NT2/D1 (cell line): ENCODE measurements around the gene MAP3K2.

ENCODE experiments used
- DNase-seq: peaks from one replicate; pipeline ENCODE4 v3.0.0-alpha.2; 2011; ENCODE audit warnings: low read depth, low spot score
- H3K27me3 ChIP-seq: 2 replicates; pipeline ENCODE4 v1.6.0; 2011; ENCODE audit warnings: mild to moderate bottlenecking; ENCODE audit not compliant: insufficient read length, insufficient read depth
- H3K36me3 ChIP-seq: 2 replicates; pipeline ENCODE4 v1.6.1; 2011; ENCODE audit warnings: mild to moderate bottlenecking, low read length, mixed read lengths; ENCODE audit not compliant: insufficient read depth, insufficient read length
- H3K4me1 ChIP-seq: 2 replicates; pipeline ENCODE4 v1.5.1; 2011; ENCODE audit not compliant: insufficient read depth, insufficient read length
- H3K4me3 ChIP-seq: 2 replicates; pipeline ENCODE4 v1.5.1; 2011; ENCODE audit warnings: low read depth; ENCODE audit not compliant: insufficient read length
- H3K9ac ChIP-seq: 2 replicates; pipeline ENCODE4 v1.6.0; 2011; ENCODE audit warnings: low read depth; ENCODE audit not compliant: insufficient read length
- H3K9me3 ChIP-seq: 2 replicates; pipeline ENCODE4 v1.5.1; 2011; ENCODE audit warnings: mild to moderate bottlenecking, low read length; ENCODE audit not compliant: insufficient read depth
- SUZ12 ChIP-seq: IDR thresholded peaks from 2 replicates; pipeline ENCODE4 v1.6.1; 2011; ENCODE audit not compliant: insufficient read length, insufficient read depth; ENCODE audit errors: extremely low read depth
- YY1 ChIP-seq: IDR thresholded peaks from 2 replicates; pipeline ENCODE4 v1.6.1; 2011; ENCODE audit not compliant: insufficient read length, insufficient read depth
- ZNF274 ChIP-seq: IDR thresholded peaks from 2 replicates; pipeline ENCODE4 v1.6.1; 2011; ENCODE audit warnings: mild to moderate bottlenecking, low read depth, low read length

MAP3K2 gene

DNA sequence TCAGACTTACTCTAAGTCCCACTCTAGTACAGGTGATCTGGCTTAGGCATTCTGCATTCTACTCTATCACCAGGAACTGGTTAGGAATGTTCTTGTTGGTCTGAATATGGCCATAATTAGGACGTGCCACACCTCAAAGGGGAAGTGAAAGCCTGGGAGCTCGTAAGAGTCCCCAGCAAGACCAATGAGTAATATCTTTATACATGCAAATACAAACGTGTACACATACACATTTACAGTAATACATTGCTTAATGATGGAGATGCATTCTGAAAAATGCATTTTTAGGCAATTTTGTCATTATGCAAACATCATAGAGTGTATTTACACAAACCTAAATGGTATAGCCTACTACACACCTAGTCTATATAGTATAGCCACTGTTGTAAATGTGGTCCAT lies 74.4 kb downstream of the MAP3K2 start:
- H3K36me3 ChIP-seq = peaks cover 71% of the 10 kb centered on the region
- no peaks in the 10 kb centered on the region for H3K4me1 ChIP-seq
- DNase-seq = no peak
- no peak overlapping the region for H3K4me3 ChIP-seq
- TF ChIP-seq ZNF274 (no peak), SUZ12 (no peak), YY1 (no peak)
- no peak overlapping the region for H3K9ac ChIP-seq
- H3K9me3 ChIP-seq = no peaks in the 10 kb centered on the region
- H3K27me3 ChIP-seq = no peaks in the 10 kb centered on the region

DNA sequence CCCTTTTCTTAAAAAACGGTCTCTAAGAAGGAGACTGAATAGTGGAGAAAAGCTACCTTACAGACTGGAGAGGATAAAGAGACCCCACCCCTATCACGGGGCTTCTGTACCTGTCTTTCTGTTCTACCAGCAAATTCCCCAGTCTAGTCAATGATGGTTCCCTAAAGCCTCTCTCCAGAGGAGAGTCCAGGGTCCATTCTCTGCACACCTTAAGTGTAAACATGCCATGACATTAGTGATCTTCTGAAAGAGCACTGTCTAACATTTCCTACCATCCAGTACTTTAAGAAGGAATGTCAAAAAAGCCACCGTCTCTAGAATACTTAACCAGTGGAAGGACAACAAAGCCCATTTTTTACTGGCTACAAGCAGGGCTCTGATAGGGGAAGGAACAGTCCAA lies 76.8 kb downstream of the MAP3K2 start:
- Histone ChIP-seq H3K4me3 (no peak overlapping the region), H3K36me3 (peaks cover 73% of the 10 kb centered on the region), H3K4me1 (no peaks in the 10 kb centered on the region), H3K9me3 (no peaks in the 10 kb centered on the region), H3K9ac (no peak overlapping the region), H3K27me3 (no peaks in the 10 kb centered on the region)
- no peak for TF ChIP-seq ZNF274
- no peak for TF ChIP-seq SUZ12
- no peak for TF ChIP-seq YY1
- no peak for DNase-seq

DNA sequence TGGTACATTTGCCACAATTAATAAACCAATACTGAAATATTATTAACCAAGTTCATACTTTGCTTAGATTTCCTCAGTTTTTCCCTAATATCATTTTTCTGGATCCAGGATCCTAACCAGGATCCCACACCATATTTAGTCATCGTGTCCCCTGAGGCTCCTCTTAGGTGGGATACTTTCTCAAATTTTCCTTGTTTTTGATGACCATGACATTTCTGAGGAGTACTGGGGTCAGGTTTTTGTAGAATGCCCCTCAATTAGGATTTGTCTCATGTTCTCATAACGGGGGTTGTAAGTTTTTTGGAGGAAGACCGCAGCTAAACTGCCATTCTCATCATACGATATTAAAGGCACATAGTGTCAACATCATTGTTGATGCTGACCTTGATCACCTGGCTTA lies 78.3 kb downstream of the MAP3K2 start:
- Histone ChIP-seq H3K9ac (no peak overlapping the region), H3K9me3 (no peaks in the 10 kb centered on the region), H3K36me3 (peaks cover 67% of the 10 kb centered on the region), H3K4me1 (no peaks in the 10 kb centered on the region), H3K27me3 (no peaks in the 10 kb centered on the region), H3K4me3 (no peak overlapping the region)
- no peak for DNase-seq
- no peak for TF ChIP-seq YY1
- TF ChIP-seq SUZ12 = no peak
- TF ChIP-seq ZNF274 = no peak

DNA sequence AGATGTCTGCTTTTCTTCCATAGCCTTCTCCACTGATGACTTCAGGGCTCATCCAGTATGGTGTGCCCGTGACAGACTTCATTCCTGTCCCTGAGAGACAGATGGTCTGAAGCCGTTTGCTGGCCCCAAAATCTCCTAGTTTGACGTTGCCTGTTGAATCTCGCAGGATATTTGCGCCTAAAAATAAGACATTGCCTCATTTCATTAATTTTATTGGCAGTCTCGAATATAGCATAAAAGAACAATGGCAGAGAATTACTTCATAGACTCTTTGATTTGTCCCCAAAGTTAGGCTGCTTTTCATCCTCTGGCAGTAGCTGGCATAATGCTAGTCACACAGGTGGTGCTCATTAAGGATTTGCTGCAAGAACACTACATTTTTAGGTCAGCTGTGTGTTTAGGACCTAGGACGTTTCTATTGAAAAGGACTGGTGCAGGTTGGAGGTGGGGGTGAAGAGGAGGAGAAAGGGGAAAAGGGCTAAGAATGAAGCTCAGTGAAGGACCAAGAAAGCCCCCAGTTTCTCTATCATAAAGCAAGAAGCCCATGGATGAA lies 79.1 kb downstream of the MAP3K2 start:
- H3K4me1 ChIP-seq = no peaks in the 10 kb centered on the region
- no peaks in the 10 kb centered on the region for H3K9me3 ChIP-seq
- TF ChIP-seq SUZ12 = no peak
- TF ChIP-seq YY1 = no peak
- no peak for TF ChIP-seq ZNF274
- H3K9ac ChIP-seq = no peak overlapping the region
- no peak for DNase-seq
- H3K36me3 ChIP-seq = peaks cover 60% of the 10 kb centered on the region
- no peak overlapping the region for H3K4me3 ChIP-seq
- no peaks in the 10 kb centered on the region for H3K27me3 ChIP-seq

- no peak for DNase-seq
- no peak overlapping the region for H3K4me3 ChIP-seq
Observed at GRCh38 chr2:127305990-127306585, 81.7 kb downstream of the MAP3K2 start.

GRCh38 chr2:127302168-127302567 lies 85.6 kb downstream of the MAP3K2 start:
- DNase-seq = no peak
- Histone ChIP-seq H3K36me3 (peaks cover 19% of the 10 kb centered on the region), H3K4me3 (no peak overlapping the region), H3K9ac (no peak overlapping the region), H3K4me1 (no peaks in the 10 kb centered on the region), H3K27me3 (no peaks in the 10 kb centered on the region), H3K9me3 (no peaks in the 10 kb centered on the region)
- no peak for TF ChIP-seq ZNF274
- no peak for TF ChIP-seq SUZ12
- no peak for TF ChIP-seq YY1

More at GRCh38 chr2:127305990-127306585, 81.7 kb downstream of the MAP3K2 start:
- Histone ChIP-seq H3K36me3 (peaks cover 40% of the 10 kb centered on the region), H3K27me3 (no peaks in the 10 kb centered on the region), H3K4me1 (no peaks in the 10 kb centered on the region), H3K9me3 (no peaks in the 10 kb centered on the region), H3K9ac (no peak overlapping the region)
- TF ChIP-seq YY1 = no peak
- no peak for TF ChIP-seq SUZ12
- TF ChIP-seq ZNF274 = no peak

DNA sequence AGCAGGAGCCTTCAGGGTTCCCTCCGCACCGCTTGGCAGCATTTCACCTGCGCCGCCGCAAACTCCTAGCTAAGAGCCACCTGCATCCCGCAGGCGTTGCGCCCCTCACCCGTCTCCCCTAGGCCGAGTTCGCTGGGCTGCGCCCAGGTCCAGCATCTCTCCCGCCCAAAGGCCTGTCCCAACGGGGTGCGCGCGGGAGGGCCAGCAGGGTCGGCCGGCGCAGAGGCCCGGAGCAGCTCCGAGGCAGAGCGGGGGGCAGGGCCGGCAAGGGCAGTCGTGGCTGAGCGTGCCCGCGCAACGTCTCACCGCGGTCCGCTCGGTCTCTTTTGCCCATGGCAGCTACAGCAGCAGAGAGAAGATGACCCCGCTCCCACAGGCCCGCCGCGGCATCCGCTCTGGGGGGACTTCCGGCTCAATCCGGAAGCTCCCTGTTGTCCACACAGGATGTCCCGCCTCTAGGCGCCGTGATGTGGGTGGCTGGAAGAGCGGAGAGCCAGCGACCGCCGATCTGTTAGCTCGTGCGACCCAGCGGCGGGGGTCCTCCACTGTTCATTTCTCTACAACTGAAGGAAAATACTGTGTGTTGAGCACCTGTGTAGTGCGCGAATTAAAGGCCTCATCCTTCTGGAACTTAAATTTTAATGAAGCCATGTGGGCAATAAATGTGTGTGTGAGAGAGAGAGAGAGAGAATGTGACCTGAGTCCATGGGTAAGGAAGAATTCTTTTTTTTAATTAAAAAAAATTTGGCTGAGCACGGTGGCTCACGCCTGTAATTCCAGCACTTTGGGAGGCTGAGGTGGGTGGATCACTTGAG lies 93.8 kb downstream of the MAP3K2 start, which contains the start of gene ERCC3:
ERCC3 (minus strand) TSS at position 397 of the 815 bp plus-strand sequence; CDS start at position 334, 63 bp downstream.
- Histone ChIP-seq H3K27me3 (no peaks in the 10 kb centered on the region), H3K4me3 (peak within 1 kb of the TSS; percentile 96), H3K9me3 (no peaks in the 10 kb centered on the region), H3K9ac (peak within 1 kb of the TSS; percentile 97), H3K4me1 (no peaks in the 10 kb centered on the region), H3K36me3 (peaks cover 45% of the 10 kb centered on the region)
- peak; percentile 83 for DNase-seq
- no peak for TF ChIP-seq YY1
- no peak for TF ChIP-seq SUZ12
- no peak for TF ChIP-seq ZNF274
